ENCODE results near the gene OCLN. TPM values are rescaled to one million over a fixed set of nuclear protein-coding genes. Genes with fewer than 3 reads are reported as not detected.
"Not testable (repeated sequence)": the region's sequence is repeated elsewhere in the genome, so short reads cannot be mapped to it uniquely, and the experiment has no call there.

The OCLN gene
- total RNA-seq, 1 donor: 4.0 TPM

DNA sequence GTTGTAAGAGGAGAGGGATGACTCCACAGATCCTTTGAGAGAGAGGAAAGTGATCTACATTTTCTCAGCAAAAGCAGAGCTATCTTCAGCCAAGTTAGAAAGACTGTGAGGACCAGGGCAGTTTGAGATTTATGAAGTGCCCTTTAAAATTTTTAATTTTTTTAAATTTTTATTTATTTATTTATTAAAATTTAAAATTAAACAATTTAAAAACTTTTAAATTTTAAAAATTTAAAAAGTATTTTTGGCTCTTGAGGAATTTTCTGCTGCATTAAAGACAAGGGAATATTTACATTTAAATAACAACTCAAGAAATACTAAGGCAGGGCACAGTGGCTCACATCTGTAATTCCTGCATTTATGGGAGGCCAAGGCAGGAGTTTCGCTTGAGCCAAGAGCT lies 30.4 kb upstream of the OCLN start:
- Histone ChIP-seq H3K27me3 (ENCODE audit: insufficient read depth, low read length) (no peaks in the 10 kb centered on the region), H3K4me2 (ENCODE audit: insufficient read depth, low read length) (no peak overlapping the region), H4K20me1 (ENCODE audit: insufficient read depth, low read length) (no peaks in the 10 kb centered on the region), H2AFZ (ENCODE audit: low read length) (no peak overlapping the region), H3K79me2 (ENCODE audit: insufficient read depth, low read length) (no peaks in the 10 kb centered on the region), H3K9me3 (ENCODE audit: low read depth, low read length) (no peaks in the 10 kb centered on the region), H3K27ac (ENCODE audit: low read depth, low read length) (no peak overlapping the region), H3K36me3 (ENCODE audit: insufficient read depth, low read length) (no peaks in the 10 kb centered on the region), H3K4me3 (ENCODE audit: insufficient read depth, low read length) (no peak overlapping the region), H3K4me1 (ENCODE audit: insufficient read depth, low read length) (no peaks in the 10 kb centered on the region)
- no peak for DNase-seq (ENCODE audit: insufficient read length, low spot score, missing footprints)
- TF ChIP-seq, protein P1, sequence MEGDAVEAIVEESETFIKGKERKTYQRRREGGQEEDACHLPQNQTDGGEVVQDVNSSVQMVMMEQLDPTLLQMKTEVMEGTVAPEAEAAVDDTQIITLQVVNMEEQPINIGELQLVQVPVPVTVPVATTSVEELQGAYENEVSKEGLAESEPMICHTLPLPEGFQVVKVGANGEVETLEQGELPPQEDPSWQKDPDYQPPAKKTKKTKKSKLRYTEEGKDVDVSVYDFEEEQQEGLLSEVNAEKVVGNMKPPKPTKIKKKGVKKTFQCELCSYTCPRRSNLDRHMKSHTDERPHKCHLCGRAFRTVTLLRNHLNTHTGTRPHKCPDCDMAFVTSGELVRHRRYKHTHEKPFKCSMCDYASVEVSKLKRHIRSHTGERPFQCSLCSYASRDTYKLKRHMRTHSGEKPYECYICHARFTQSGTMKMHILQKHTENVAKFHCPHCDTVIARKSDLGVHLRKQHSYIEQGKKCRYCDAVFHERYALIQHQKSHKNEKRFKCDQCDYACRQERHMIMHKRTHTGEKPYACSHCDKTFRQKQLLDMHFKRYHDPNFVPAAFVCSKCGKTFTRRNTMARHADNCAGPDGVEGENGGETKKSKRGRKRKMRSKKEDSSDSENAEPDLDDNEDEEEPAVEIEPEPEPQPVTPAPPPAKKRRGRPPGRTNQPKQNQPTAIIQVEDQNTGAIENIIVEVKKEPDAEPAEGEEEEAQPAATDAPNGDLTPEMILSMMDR (IDR thresholded peaks at IDR 0.05; ENCODE audit: extremely low read depth, low read depth, low read length): no peak

DNA sequence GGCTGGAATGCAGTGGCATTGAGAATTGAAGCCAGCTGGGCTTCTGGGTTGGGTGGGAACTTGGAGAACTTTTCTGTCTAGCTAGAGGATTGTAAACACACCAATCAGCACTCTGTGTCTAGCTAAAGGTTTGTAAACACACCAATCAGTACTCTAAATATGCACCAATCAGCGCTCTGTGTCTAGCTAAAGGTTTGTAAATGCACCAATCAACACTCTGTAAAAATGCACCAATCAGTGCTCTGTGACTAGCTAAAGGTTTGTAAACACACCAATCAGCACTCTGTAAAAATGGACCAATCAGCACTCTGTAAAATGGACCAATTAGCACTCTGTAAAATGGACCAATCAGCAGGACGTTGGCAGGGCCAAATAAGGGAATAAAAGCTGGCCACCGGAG lies 26.2 kb upstream of the OCLN start:
- not testable (repeated sequence) for H3K36me3 ChIP-seq (ENCODE audit: insufficient read depth, low read length); H3K9me3 ChIP-seq (ENCODE audit: low read depth, low read length); H3K4me2 ChIP-seq (ENCODE audit: insufficient read depth, low read length); H3K27ac ChIP-seq (ENCODE audit: low read depth, low read length); H3K4me1 ChIP-seq (ENCODE audit: insufficient read depth, low read length); DNase-seq (ENCODE audit: insufficient read length, low spot score, missing footprints); H3K4me3 ChIP-seq (ENCODE audit: insufficient read depth, low read length); H3K79me2 ChIP-seq (ENCODE audit: insufficient read depth, low read length); H2AFZ ChIP-seq (ENCODE audit: low read length); H3K27me3 ChIP-seq (ENCODE audit: insufficient read depth, low read length); H4K20me1 ChIP-seq (ENCODE audit: insufficient read depth, low read length)

DNA sequence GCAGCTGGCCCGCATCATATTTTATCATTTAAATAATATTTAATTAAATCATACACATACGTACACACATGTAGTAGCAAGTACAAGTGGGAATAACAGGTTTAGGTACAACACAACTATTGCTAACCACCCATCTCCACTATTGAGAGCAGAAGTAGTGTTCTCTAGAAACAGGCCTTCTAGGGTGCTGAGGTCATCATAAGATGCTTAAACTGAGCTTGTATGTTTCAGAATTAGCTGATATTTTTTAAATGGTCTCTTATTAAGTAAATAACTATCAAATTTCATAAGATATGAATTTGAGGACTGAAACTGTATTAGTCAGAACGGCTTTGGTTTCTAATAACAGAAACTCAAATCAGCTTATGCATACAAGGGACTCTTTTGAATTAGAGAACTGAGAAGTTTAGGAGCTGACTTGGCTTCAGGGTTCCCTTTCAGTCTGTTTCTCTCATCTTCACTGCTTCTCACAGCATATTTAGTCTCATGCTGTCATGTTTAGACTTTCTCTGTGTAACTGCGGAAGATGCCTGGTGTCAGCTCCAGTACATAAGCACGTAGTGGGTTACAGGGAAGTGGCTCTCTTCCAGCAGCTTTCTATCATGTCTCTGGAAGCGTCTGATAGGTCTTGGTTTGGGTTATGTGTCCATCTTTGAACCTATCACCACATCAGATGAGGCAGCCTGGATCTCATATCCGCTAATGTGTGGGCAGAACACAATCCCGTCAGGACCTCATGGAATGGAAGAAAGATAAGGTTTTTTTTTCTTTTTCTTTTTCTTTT lies 25.0 kb upstream of the OCLN start:
- TF ChIP-seq, protein P1 (IDR thresholded peaks at IDR 0.05; ENCODE audit: extremely low read depth, low read depth, low read length): no peak
- H3K9me3 ChIP-seq (ENCODE audit: low read depth, low read length): no peaks in the 10 kb centered on the region

DNA sequence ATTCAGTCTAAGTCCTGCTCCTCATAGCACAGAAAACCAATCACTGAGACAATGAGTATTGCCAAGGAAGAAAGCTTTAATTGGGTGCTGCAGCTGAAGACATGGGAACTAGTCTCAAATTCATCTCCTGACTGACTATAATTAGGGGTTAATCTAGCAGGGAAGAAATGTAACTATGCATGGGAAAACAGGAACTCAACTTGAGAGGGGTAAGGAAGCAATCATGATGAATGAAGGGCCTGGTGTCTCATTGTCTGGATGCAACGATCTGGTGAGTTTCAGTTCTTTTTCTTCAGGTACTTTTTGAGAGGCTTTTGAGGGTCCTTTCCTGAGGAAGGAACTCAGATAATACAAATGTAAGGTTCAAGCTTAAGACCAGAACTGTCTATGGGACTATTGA lies 24.0 kb upstream of the OCLN start:
- Histone ChIP-seq H3K27ac (ENCODE audit: low read depth, low read length) (no peak overlapping the region), H3K36me3 (ENCODE audit: insufficient read depth, low read length) (no peaks in the 10 kb centered on the region), H3K27me3 (ENCODE audit: insufficient read depth, low read length) (no peaks in the 10 kb centered on the region), H3K4me3 (ENCODE audit: insufficient read depth, low read length) (no peak overlapping the region), H4K20me1 (ENCODE audit: insufficient read depth, low read length) (no peaks in the 10 kb centered on the region), H3K9me3 (ENCODE audit: low read depth, low read length) (no peaks in the 10 kb centered on the region), H3K79me2 (ENCODE audit: insufficient read depth, low read length) (no peaks in the 10 kb centered on the region), H3K4me1 (ENCODE audit: insufficient read depth, low read length) (no peaks in the 10 kb centered on the region), H3K4me2 (ENCODE audit: insufficient read depth, low read length) (no peak overlapping the region), H2AFZ (ENCODE audit: low read length) (no peak overlapping the region)
- TF ChIP-seq, protein P1 (IDR thresholded peaks at IDR 0.05; ENCODE audit: extremely low read depth, low read depth, low read length): no peak
- DNase-seq (ENCODE audit: insufficient read length, low spot score, missing footprints): no peak

More for the DNA sequence above, 25.0 kb upstream of the OCLN start:
- H3K27me3 ChIP-seq (ENCODE audit: insufficient read depth, low read length): no peaks in the 10 kb centered on the region
- no peaks in the 10 kb centered on the region for H3K36me3 ChIP-seq (ENCODE audit: insufficient read depth, low read length)
- DNase-seq (ENCODE audit: insufficient read length, low spot score, missing footprints): peak; percentile 56
- H3K79me2 ChIP-seq (ENCODE audit: insufficient read depth, low read length): no peaks in the 10 kb centered on the region
- no peak overlapping the region for H3K4me3 ChIP-seq (ENCODE audit: insufficient read depth, low read length)
- no peak overlapping the region for H2AFZ ChIP-seq (ENCODE audit: low read length)
- H3K27ac ChIP-seq (ENCODE audit: low read depth, low read length): no peak overlapping the region
- no peaks in the 10 kb centered on the region for H3K4me1 ChIP-seq (ENCODE audit: insufficient read depth, low read length)
- no peak overlapping the region for H3K4me2 ChIP-seq (ENCODE audit: insufficient read depth, low read length)
- H4K20me1 ChIP-seq (ENCODE audit: insufficient read depth, low read length): no peaks in the 10 kb centered on the region

DNA sequence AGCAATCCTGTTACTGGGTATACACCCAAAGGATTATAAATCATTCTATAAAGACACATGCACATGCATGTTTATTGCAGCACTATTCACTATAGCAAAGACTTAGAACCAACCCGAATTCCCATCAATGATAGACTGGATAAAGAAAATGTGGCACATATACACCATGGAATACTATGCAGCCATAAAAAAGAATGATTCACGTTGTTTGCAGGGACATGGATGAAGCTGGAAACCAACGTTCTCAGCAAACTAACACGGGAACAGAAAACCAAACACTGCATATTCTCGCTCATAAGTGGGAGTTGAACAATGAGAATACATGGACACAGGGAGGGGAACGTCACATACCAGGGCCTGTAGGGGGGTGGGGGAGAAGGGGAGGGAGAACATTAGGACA lies 21.1 kb upstream of the OCLN start:
- H3K36me3 ChIP-seq (ENCODE audit: insufficient read depth, low read length); H3K79me2 ChIP-seq (ENCODE audit: insufficient read depth, low read length); H3K9me3 ChIP-seq (ENCODE audit: low read depth, low read length); H3K4me1 ChIP-seq (ENCODE audit: insufficient read depth, low read length); H3K4me2 ChIP-seq (ENCODE audit: insufficient read depth, low read length); H2AFZ ChIP-seq (ENCODE audit: low read length); H4K20me1 ChIP-seq (ENCODE audit: insufficient read depth, low read length); H3K27me3 ChIP-seq (ENCODE audit: insufficient read depth, low read length); H3K27ac ChIP-seq (ENCODE audit: low read depth, low read length); H3K4me3 ChIP-seq (ENCODE audit: insufficient read depth, low read length); DNase-seq (ENCODE audit: insufficient read length, low spot score, missing footprints): not testable (repeated sequence)

DNA sequence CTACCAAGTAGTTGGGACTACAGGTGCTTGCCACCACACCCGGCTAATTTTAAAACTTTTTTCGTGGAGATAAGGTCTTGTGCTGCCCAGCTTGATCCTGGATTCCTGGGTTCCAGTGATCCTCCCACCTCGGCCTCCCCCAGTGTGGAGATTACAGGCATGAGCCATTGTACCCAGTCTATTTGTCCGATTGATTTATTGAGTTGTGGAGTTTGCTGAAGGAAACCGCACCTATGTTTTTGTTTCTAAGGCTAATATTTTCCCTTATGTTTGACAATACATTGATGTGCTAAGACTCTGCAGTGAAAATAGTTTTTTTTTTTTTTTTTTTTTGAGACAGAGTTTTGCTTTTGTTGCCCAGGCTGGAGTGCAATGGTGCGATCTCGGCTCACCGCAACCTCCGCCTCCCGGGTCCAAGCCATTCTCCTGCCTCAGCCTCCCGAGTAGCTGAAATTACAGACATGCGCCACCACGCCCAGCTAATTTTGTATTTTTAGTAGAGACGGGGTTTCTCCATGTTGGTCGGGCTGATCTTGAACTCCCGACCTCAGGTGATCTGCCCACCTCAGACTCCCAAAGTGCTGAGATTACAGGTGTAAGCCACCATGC lies 20.0 kb upstream of the OCLN start:
- not testable (repeated sequence) for DNase-seq (ENCODE audit: insufficient read length, low spot score, missing footprints); H3K36me3 ChIP-seq (ENCODE audit: insufficient read depth, low read length); H3K79me2 ChIP-seq (ENCODE audit: insufficient read depth, low read length); H3K4me2 ChIP-seq (ENCODE audit: insufficient read depth, low read length); H3K27me3 ChIP-seq (ENCODE audit: insufficient read depth, low read length); H3K27ac ChIP-seq (ENCODE audit: low read depth, low read length); H3K4me3 ChIP-seq (ENCODE audit: insufficient read depth, low read length); H2AFZ ChIP-seq (ENCODE audit: low read length); H3K9me3 ChIP-seq (ENCODE audit: low read depth, low read length); H4K20me1 ChIP-seq (ENCODE audit: insufficient read depth, low read length); H3K4me1 ChIP-seq (ENCODE audit: insufficient read depth, low read length)
